GM23338 (cell line): Measurements from ENCODE around the gene UBE2D3. TPM values are rescaled to one million over a fixed set of nuclear protein-coding genes. Genes with fewer than 3 reads are reported as not detected.

Experiments
- ATAC-seq: fragments of 200-7000 bp; cut with Tn5 transposase; 3 replicates; pipeline ENCODE4 v1.9.1; 2020
- DNase-seq: peaks from one replicate; pipeline ENCODE4 v3.0.0-alpha.2; 2015; ENCODE audit warnings: low spot score
- H2AFZ ChIP-seq: fragments of 200-600 bp; sonication (generic); 2 replicates; pipeline ENCODE4 v1.8.0; 2016; ENCODE audit warnings: antibody characterized with exemption, mild to moderate bottlenecking, moderate library complexity
- H3F3A ChIP-seq: fragments of 200-600 bp; sonication (generic); replicated peaks from 2 replicates; pipeline ENCODE4 v1.8.0; 2017; ENCODE audit warnings: antibody characterized with exemption, mixed run types, low read depth
- H3K27ac ChIP-seq: fragments of 200-600 bp; sonication (generic); 2 replicates; pipeline ENCODE4 v1.6.1; 2016; ENCODE audit warnings: low read depth
- H3K27me3 ChIP-seq: fragments of 200-600 bp; sonication (generic); 2 replicates; pipeline ENCODE4 v1.8.0; 2016; ENCODE audit warnings: mild to moderate bottlenecking, mixed run types, moderate library complexity; ENCODE audit not compliant: insufficient read depth
- H3K36me3 ChIP-seq: fragments of 200-600 bp; sonication (generic); 2 replicates; pipeline ENCODE4 v1.8.0; 2016; ENCODE audit warnings: mild to moderate bottlenecking; ENCODE audit not compliant: insufficient read depth
- H3K4me1 ChIP-seq: fragments of 200-600 bp; sonication (generic); 2 replicates; pipeline ENCODE4 v1.8.0; 2016; ENCODE audit warnings: mild to moderate bottlenecking, moderate library complexity; ENCODE audit not compliant: insufficient read depth
- H3K4me2 ChIP-seq: fragments of 200-600 bp; sonication (generic); 2 replicates; pipeline ENCODE4 v1.7.1; 2017; ENCODE audit warnings: mixed run types
- H3K4me3 ChIP-seq: fragments of 200-600 bp; sonication (generic); 2 replicates; pipeline ENCODE4 v1.6.1; 2016; ENCODE audit warnings: mixed run types
- H3K79me2 ChIP-seq: fragments of 200-600 bp; sonication (generic); replicated peaks from 2 replicates; pipeline ENCODE4 v1.8.0; 2017; ENCODE audit warnings: mild to moderate bottlenecking; ENCODE audit not compliant: insufficient read depth
- H3K9me2 ChIP-seq: fragments of 200-600 bp; sonication (generic); 2 replicates; pipeline ENCODE4 v1.8.0; 2017; ENCODE audit not compliant: insufficient read depth
- H4K20me1 ChIP-seq: fragments of 200-600 bp; sonication (generic); replicated peaks from 2 replicates; pipeline ENCODE4 v1.8.0; 2017; ENCODE audit warnings: mild to moderate bottlenecking; ENCODE audit not compliant: insufficient read depth
- H3K27ac Mint-ChIP-seq: 2 replicates; pipeline ENCODE4 v1.8.0; 2020; ENCODE audit warnings: inconsistent platforms, mild to moderate bottlenecking, moderate library complexity, mixed read lengths
- H3K27me3 Mint-ChIP-seq: 3 replicates; pipeline ENCODE4 v1.8.0; 2022; ENCODE audit warnings: low read depth, mild to moderate bottlenecking, moderate library complexity, mixed read lengths, inconsistent platforms; ENCODE audit not compliant: insufficient read depth, poor library complexity
- H3K36me3 Mint-ChIP-seq: 3 replicates; pipeline ENCODE4 v1.8.0; 2021; ENCODE audit warnings: low read depth, mild to moderate bottlenecking, inconsistent platforms, moderate library complexity, mixed read lengths
- H3K4me1 Mint-ChIP-seq: 3 replicates; pipeline ENCODE4 v1.8.0; 2020; ENCODE audit warnings: mild to moderate bottlenecking, inconsistent platforms, mixed read lengths
- H3K4me3 Mint-ChIP-seq: 3 replicates; pipeline ENCODE4 v1.8.0; 2021; ENCODE audit warnings: moderate library complexity, mild to moderate bottlenecking, inconsistent platforms, mixed read lengths
- H3K9me3 Mint-ChIP-seq: 3 replicates; pipeline ENCODE4 v1.8.0; 2020; ENCODE audit warnings: moderate library complexity, mild to moderate bottlenecking, inconsistent platforms, mixed read lengths
- CREB1 ChIP-seq: fragments of 250-450 bp; sonication (Bioruptor Pico); IDR thresholded peaks from 2 replicates; pipeline ENCODE4 v1.5.0; 2020; ENCODE audit warnings: low read depth, mild to moderate bottlenecking, moderate library complexity
- CTCF ChIP-seq, 2 experiments: fragments of 200-600 bp in 1 of 2; sonication (generic) in 1 of 2; conservative IDR thresholded peaks; 2 replicates each; pipeline versions ENCODE4 v1.5.1 to v1.6.1; 2016 to 2017; ENCODE audit warnings: antibody characterized with exemption in 2 of 2, low read depth in 2 of 2, mild to moderate bottlenecking in 2 of 2, moderate library complexity in 1 of 2
- EZH2 ChIP-seq: fragments of 200-600 bp; sonication (generic); IDR thresholded peaks from one replicate; pipeline ENCODE4 v1.8.0; 2017; ENCODE audit warnings: antibody characterized with exemption, mild to moderate bottlenecking, low read depth; ENCODE audit not compliant: unreplicated experiment
- EZH2phosphoT487 ChIP-seq: fragments of 200-600 bp; sonication (generic); IDR thresholded peaks from one replicate; pipeline ENCODE4 v1.8.1; 2018; ENCODE audit warnings: antibody characterized with exemption; ENCODE audit not compliant: unreplicated experiment
- JUNB ChIP-seq: IDR thresholded peaks from one replicate; pipeline ENCODE4 v1.6.1; 2016; ENCODE audit warnings: antibody characterized with exemption; ENCODE audit not compliant: unreplicated experiment
- NANOG ChIP-seq: IDR thresholded peaks from 2 replicates; pipeline ENCODE4 v1.6.1; 2016; ENCODE audit warnings: antibody characterized with exemption, borderline replicate concordance
- POLR2AphosphoS5 ChIP-seq: IDR thresholded peaks from 2 replicates; pipeline ENCODE4 v1.6.1; 2016; ENCODE audit warnings: antibody characterized with exemption, low read depth
- REST ChIP-seq: IDR thresholded peaks from one replicate; pipeline ENCODE4 v1.6.1; 2018; ENCODE audit warnings: antibody characterized with exemption; ENCODE audit not compliant: unreplicated experiment
- STAT1 ChIP-seq: IDR thresholded peaks from one replicate; pipeline ENCODE4 v1.6.1; 2016; ENCODE audit warnings: antibody characterized with exemption; ENCODE audit not compliant: unreplicated experiment
- ZNF114 ChIP-seq: fragments of 250-450 bp; sonication (Bioruptor Pico); IDR thresholded peaks from 2 replicates; pipeline ENCODE4 v1.5.0; 2020; ENCODE audit warnings: mild to moderate bottlenecking, moderate library complexity
- ZNF331 ChIP-seq: fragments of 250-450 bp; sonication (Bioruptor Pico); IDR thresholded peaks from 2 replicates; pipeline ENCODE4 v1.5.0; 2020; ENCODE audit warnings: low read depth, mild to moderate bottlenecking, moderate library complexity
- ZNF462 ChIP-seq: fragments of 250-450 bp; sonication (Bioruptor Pico); IDR thresholded peaks from 2 replicates; pipeline ENCODE4 v1.5.0; 2020; ENCODE audit warnings: mild to moderate bottlenecking, moderate library complexity
- polyA plus RNA-seq: library from polyadenylated mRNA; unstranded; fragments of >200 nt; fragmentation: Nextera tagmentation; extraction: Ambion mirVana; gene quantifications from 2 replicates; pipeline ENCODE4 v1.2.1, GENCODE V29; 2016
- total RNA-seq: library from RNA; depleted of rRNA; stranded (reverse); fragments of >200 nt; shearing (Covaris generic); gene quantifications from 2 replicates; pipeline ENCODE4 v1.2.3, GENCODE V29; 2014
- TF ChIP-seq, protein P1 (sequence below): IDR thresholded peaks from 2 replicates; pipeline ENCODE4 v1.6.1; 2016; ENCODE audit warnings: antibody characterized with exemption

Gene UBE2D3
- total and polyA plus RNA-seq, 2 experiments from 2014 or later, result 250 to 498 TPM

DNA sequence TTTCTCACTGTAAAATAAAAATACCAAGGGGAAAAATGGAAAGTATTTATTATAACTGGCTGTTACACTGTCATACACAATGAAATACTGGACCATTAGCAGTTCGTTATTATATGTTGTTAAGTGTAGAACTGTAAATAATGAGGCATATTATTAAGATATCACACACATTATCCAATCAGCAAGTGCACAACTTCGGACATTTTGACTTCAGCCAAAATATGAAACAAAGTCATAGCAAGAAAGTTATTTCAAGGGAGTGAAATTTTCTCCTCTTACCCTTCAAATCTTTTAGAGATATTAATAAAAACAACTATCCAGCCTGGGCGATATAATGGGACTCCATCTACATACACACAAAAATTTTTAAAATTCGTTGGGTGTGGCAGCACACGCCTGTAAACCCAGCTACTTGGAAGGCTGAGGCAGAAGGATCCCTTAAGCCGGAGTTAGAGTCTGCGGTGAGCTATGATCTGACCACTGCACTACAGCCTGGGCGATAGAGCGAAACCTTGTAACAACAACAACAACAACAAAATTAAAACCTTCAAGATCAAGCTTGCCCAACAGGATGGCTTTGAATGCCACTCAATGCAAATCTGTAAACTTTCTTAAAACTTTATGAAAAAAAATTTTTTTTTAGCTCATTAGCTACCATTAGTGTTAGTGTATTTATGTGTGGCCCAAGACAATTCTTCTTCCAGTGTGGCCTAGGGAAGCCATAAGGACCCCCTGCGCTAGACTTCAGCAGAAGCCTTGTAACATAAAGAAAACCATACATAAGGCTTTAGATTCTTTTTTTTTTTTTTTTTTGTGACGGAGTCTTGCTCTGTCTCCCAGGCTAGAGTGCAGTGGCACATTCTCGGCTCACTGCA is 40.2 kb upstream of the UBE2D3 start:
- H3K27ac ChIP-seq, result peak overlapping the region; percentile 94
- no peaks in the 10 kb centered on the region for H3K27me3 ChIP-seq
- ATAC-seq (no peak), DNase-seq (no peak)
- Mint-ChIP-seq H3K36me3 (peaks cover 9% of the 10 kb centered on the region), H3K4me3 (peak overlapping the region; percentile 97), H3K27ac (peak overlapping the region; percentile 86), H3K4me1 (peaks cover 35% of the 10 kb centered on the region), H3K27me3 (peaks cover 7% of the 10 kb centered on the region), H3K9me3 (no peaks in the 10 kb centered on the region; the same call in 2 of the 3 replicates)
- peaks cover 82% of the 10 kb centered on the region for H3K79me2 ChIP-seq
- H2AFZ ChIP-seq, result no peak overlapping the region
- H3F3A ChIP-seq, result no peaks in the 10 kb centered on the region; the same call in 1 of the 2 replicates
- H3K4me1 ChIP-seq, result peaks cover 24% of the 10 kb centered on the region
- peak overlapping the region; percentile 78 for H3K4me2 ChIP-seq
- no peak for TF ChIP-seq REST
- TF ChIP-seq ZNF114 (CRISPR knock-in tag), result no peak
- TF ChIP-seq NANOG, result no peak
- no peak for TF ChIP-seq CTCF (conservative IDR thresholded peaks at IDR 0.05; ENCODE audit: low read depth in 2 of 2)
- TF ChIP-seq CREB1 (CRISPR knock-in tag), result no peak
- no peak for TF ChIP-seq ZNF462 (CRISPR knock-in tag)
- TF ChIP-seq ZNF331 (CRISPR knock-in tag), result no peak
- TF ChIP-seq STAT1, result no peak
- TF ChIP-seq POLR2AphosphoS5, result no peak
- no peak for TF ChIP-seq EZH2phosphoT487
- no peak for TF ChIP-seq JUNB
- TF ChIP-seq EZH2, result no peak
- TF ChIP-seq, protein P1, sequence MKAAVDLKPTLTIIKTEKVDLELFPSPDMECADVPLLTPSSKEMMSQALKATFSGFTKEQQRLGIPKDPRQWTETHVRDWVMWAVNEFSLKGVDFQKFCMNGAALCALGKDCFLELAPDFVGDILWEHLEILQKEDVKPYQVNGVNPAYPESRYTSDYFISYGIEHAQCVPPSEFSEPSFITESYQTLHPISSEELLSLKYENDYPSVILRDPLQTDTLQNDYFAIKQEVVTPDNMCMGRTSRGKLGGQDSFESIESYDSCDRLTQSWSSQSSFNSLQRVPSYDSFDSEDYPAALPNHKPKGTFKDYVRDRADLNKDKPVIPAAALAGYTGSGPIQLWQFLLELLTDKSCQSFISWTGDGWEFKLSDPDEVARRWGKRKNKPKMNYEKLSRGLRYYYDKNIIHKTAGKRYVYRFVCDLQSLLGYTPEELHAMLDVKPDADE, result no peak
- no peaks in the 10 kb centered on the region for H4K20me1 ChIP-seq
- peak overlapping the region; percentile 60 for H3K4me3 ChIP-seq
- no peaks in the 10 kb centered on the region; the same call in 1 of the 2 replicates for H3K36me3 ChIP-seq
- H3K9me2 ChIP-seq, result no peaks in the 10 kb centered on the region
